H1 (cell line): Measurements from ENCODE around the gene PHLDA2. TPM values are rescaled to one million over a fixed set of nuclear protein-coding genes. Genes with fewer than 3 reads are reported as not detected.

Source experiments
- CTCF ChIA-PET: fragments of 300-600 bp; sonication (Branson Sonifier 250); formaldehyde crosslinking; loops from one replicate; lab custom pipeline; 2021; ENCODE audit not compliant: partially characterized antibody; lab: Charles Lee
- POLR2A ChIA-PET: fragments of 300-600 bp; sonication (Branson Sonifier 250); formaldehyde crosslinking; loops from one replicate; lab custom pipeline; 2021; ENCODE audit warnings: inconsistent platforms; ENCODE audit not compliant: partially characterized antibody; lab: Charles Lee
- DNase-seq, 2 experiments: peaks; one replicate each; pipeline versions ENCODE4 v3.0.0 to v3.0.0-alpha.2; 2010 to 2022; ENCODE audit warnings: low spot score in 2 of 2, low read depth in 1 of 2, mixed read lengths in 1 of 2
- FAIRE-seq: peaks from 2 replicates; lab custom pipeline; 2011; peaks lifted over from hg19 to GRCh38; lab: Jason Lieb, UNC
- H2AFZ ChIP-seq: 2 replicates; pipeline ENCODE4 v1.8.1; 2012; ENCODE audit warnings: low read length, inconsistent platforms
- H2AK5ac ChIP-seq: 2 replicates; pipeline ENCODE4 v1.6.1; 2013; ENCODE audit warnings: low read depth, low read length
- H2BK120ac ChIP-seq: replicated peaks from 2 replicates; pipeline ENCODE3; 2013; ENCODE audit warnings: low read depth, low read length, inconsistent platforms
- H2BK12ac ChIP-seq: 2 replicates; pipeline ENCODE4 v1.6.1; 2013; ENCODE audit warnings: low read depth, low read length
- H2BK15ac ChIP-seq: 2 replicates; pipeline ENCODE4 v1.6.1; 2013; ENCODE audit warnings: low read length
- H2BK20ac ChIP-seq: 2 replicates; pipeline ENCODE4 v1.6.1; 2013; ENCODE audit warnings: low read length
- H2BK5ac ChIP-seq: 2 replicates; pipeline ENCODE4 v1.6.1; 2013; ENCODE audit warnings: low read depth, low read length
- H3K14ac ChIP-seq: 2 replicates; pipeline ENCODE4 v1.6.1; 2013; ENCODE audit warnings: inconsistent platforms; ENCODE audit not compliant: insufficient read length
- H3K18ac ChIP-seq: 2 replicates; pipeline ENCODE4 v1.6.1; 2013; ENCODE audit warnings: low read length; ENCODE audit errors: extremely low read depth
- H3K23ac ChIP-seq: 2 replicates; pipeline ENCODE4 v1.6.1; 2013; ENCODE audit warnings: inconsistent platforms; ENCODE audit not compliant: insufficient read length
- H3K23me2 ChIP-seq: 2 replicates; pipeline ENCODE4 v1.6.1; 2013; ENCODE audit warnings: low read depth, low read length
- H3K27ac ChIP-seq: 2 replicates; pipeline ENCODE4 v1.6.1; 2011; ENCODE audit warnings: low read depth, low read length, inconsistent platforms
- H3K27me3 ChIP-seq, 4 experiments: replicated peaks in 1 of 4; 1 replicate in 1 of 4; 2 replicates in 3 of 4; pipeline versions ENCODE4 v1.6.1 to v1.8.1; 2011 to 2013; ENCODE audit warnings: low read length in 3 of 4, mild to moderate bottlenecking in 3 of 4, inconsistent platforms in 2 of 4, mixed read lengths in 2 of 4, moderate library complexity in 1 of 4; ENCODE audit not compliant: control insufficient read depth in 3 of 4, insufficient read depth in 3 of 4; ENCODE audit errors: extremely low read depth in 1 of 4
- H3K36me3 ChIP-seq, 4 experiments: 2 replicates each; pipeline versions ENCODE4 v1.6.1 to v1.8.1; 2011 to 2013; ENCODE audit warnings: mild to moderate bottlenecking in 4 of 4, low read length in 3 of 4, moderate library complexity in 2 of 4, control low read depth in 1 of 4, inconsistent platforms in 1 of 4; ENCODE audit not compliant: insufficient read depth in 4 of 4, control insufficient read depth in 2 of 4
- H3K4ac ChIP-seq: replicated peaks from 2 replicates; pipeline ENCODE3; 2013; ENCODE audit warnings: low read length, low read depth, mixed read lengths, inconsistent platforms; ENCODE audit not compliant: insufficient read length
- H3K4me1 ChIP-seq, 4 experiments: replicated peaks in 1 of 4; 1 replicate in 1 of 4; 2 replicates in 3 of 4; pipeline versions ENCODE4 v1.6.1 to v1.8.1; 2011 to 2013; ENCODE audit warnings: low read length in 3 of 4, inconsistent platforms in 2 of 4, mixed read lengths in 1 of 4; ENCODE audit not compliant: insufficient read depth in 4 of 4, control insufficient read depth in 3 of 4
- H3K4me2 ChIP-seq, 2 experiments: 2 replicates each; pipeline versions ENCODE4 v1.6.1 to v1.8.1; 2011 to 2013; ENCODE audit warnings: low read depth in 2 of 2, low read length in 2 of 2, control low read depth in 1 of 2, inconsistent platforms in 1 of 2, mild to moderate bottlenecking in 1 of 2; ENCODE audit not compliant: insufficient read depth in 1 of 2
- H3K4me3 ChIP-seq, 4 experiments: fragments of 200-600, 300-600 bp in 1 of 4; sonication (generic), shearing (Covaris generic), sonication (Bioruptor Twin) in 1 of 4; 2 replicates each; pipeline versions ENCODE4 v1.5.1 to v1.8.1; 2011 to 2016; ENCODE audit warnings: low read length in 4 of 4, low read depth in 3 of 4, control low read depth in 2 of 4, inconsistent platforms in 2 of 4, mild to moderate bottlenecking in 2 of 4, mixed read lengths in 1 of 4, moderate library complexity in 1 of 4; ENCODE audit not compliant: insufficient read depth in 2 of 4; ENCODE audit errors: extremely low read depth in 1 of 4
- H3K56ac ChIP-seq: replicated peaks from 2 replicates; pipeline ENCODE3; 2013; ENCODE audit warnings: low read depth, mild to moderate bottlenecking, mixed read lengths, low read length, inconsistent platforms; ENCODE audit not compliant: insufficient read length
- H3K79me1 ChIP-seq: 2 replicates; pipeline ENCODE4 v1.6.1; 2013; ENCODE audit warnings: low read depth, low read length, control low read depth
- H3K79me2 ChIP-seq, 2 experiments: 2 replicates each; pipeline versions ENCODE4 v1.6.1 to v1.8.1; 2012 to 2013; ENCODE audit warnings: low read length in 2 of 2, mild to moderate bottlenecking in 2 of 2, inconsistent platforms in 1 of 2; ENCODE audit not compliant: insufficient read depth in 2 of 2, control insufficient read depth in 1 of 2
- H3K9ac ChIP-seq, 4 experiments: replicated peaks in 1 of 4; 1 replicate in 1 of 4; 2 replicates in 3 of 4; pipeline versions ENCODE4 v1.6.1 to v1.8.1; 2011 to 2013; ENCODE audit warnings: low read depth in 3 of 4, low read length in 3 of 4, control low read depth in 2 of 4, mild to moderate bottlenecking in 2 of 4, moderate library complexity in 2 of 4, inconsistent platforms in 1 of 4; ENCODE audit errors: extremely low read depth in 1 of 4
- H3K9me3 ChIP-seq, 2 experiments: 2 replicates each; pipeline versions ENCODE4 v1.6.1 to v1.8.1; 2012 to 2013; ENCODE audit warnings: mild to moderate bottlenecking in 2 of 2, moderate library complexity in 2 of 2, control low read depth in 1 of 2, inconsistent platforms in 1 of 2, low read depth in 1 of 2, low read length in 1 of 2, mixed read lengths in 1 of 2; ENCODE audit not compliant: insufficient read depth in 2 of 2
- H4K20me1 ChIP-seq, 2 experiments: replicated peaks in 1 of 2; 2 replicates each; pipeline versions ENCODE3 to v1.8.1; 2011 to 2013; ENCODE audit warnings: inconsistent platforms in 2 of 2, low read length in 2 of 2, mild to moderate bottlenecking in 1 of 2; ENCODE audit not compliant: insufficient read depth in 2 of 2, control insufficient read depth in 1 of 2
- H4K5ac ChIP-seq: 2 replicates; pipeline ENCODE4 v1.6.1; 2013; ENCODE audit warnings: low read length, low read depth, mixed read lengths, inconsistent platforms; ENCODE audit not compliant: insufficient read length
- H4K8ac ChIP-seq: 2 replicates; pipeline ENCODE4 v1.8.0; 2013; ENCODE audit warnings: mild to moderate bottlenecking, moderate library complexity, low read length, inconsistent platforms; ENCODE audit not compliant: insufficient read depth; ENCODE audit errors: extremely low read depth
- H4K91ac ChIP-seq: replicated peaks from 2 replicates; pipeline ENCODE3; 2013; ENCODE audit warnings: low read length, mixed read lengths, inconsistent platforms; ENCODE audit not compliant: insufficient read length
- RAD21 ChIP-seq, 2 experiments: IDR thresholded peaks in 1 of 2; conservative IDR thresholded peaks in 1 of 2; 2 replicates each; pipeline ENCODE4 v1.6.1; 2011; ENCODE audit warnings: low read depth in 2 of 2, low read length in 2 of 2, improper control_type of control experiment in 1 of 2, inconsistent platforms in 1 of 2, mild to moderate bottlenecking in 1 of 2, moderate library complexity in 1 of 2
- SAP30 ChIP-seq: fragments of 300-600 bp; sonication (generic); IDR thresholded peaks from 2 replicates; pipeline ENCODE4 v1.7.1; 2012; ENCODE audit warnings: low read length, moderate library complexity, mild to moderate bottlenecking, inconsistent platforms; ENCODE audit not compliant: insufficient read depth, insufficient replicate concordance
- SIN3A ChIP-seq, 2 experiments: IDR thresholded peaks in 1 of 2; conservative IDR thresholded peaks in 1 of 2; 2 replicates each; pipeline ENCODE4 v1.6.1; 2011 to 2012; ENCODE audit warnings: low read length in 2 of 2, improper control_type of control experiment in 1 of 2, low read depth in 1 of 2, mild to moderate bottlenecking in 1 of 2
- WGBS, 2 experiments: shearing (Covaris generic) in 1 of 2; methylation state at CpG; one replicate each; pipeline versions ENCODE4 v1.1.6 to v1.1.7; 2013 to 2015; ENCODE audit warnings: low lambda C conversion rate in 2 of 2, mixed read lengths in 2 of 2, inconsistent platforms in 1 of 2, low coverage in 1 of 2, missing lambda C conversion rate in 1 of 2; ENCODE audit not compliant: insufficient replicate concordance in 2 of 2, insufficient coverage in 1 of 2, insufficient read length in 1 of 2; ENCODE audit errors: extremely low coverage in 1 of 2, missing lambda C conversion rate in 1 of 2; 5-methylcytosine and 5-hydroxymethylcytosine counted together
- polyA plus RNA-seq, 7 experiments: library from polyadenylated mRNA; depleted of rRNA in 3 of 7; stranded (reverse) in 5 of 7; unstranded in 2 of 7; fragments of >200 nt in 5 of 7; fragments of 200-250 nt in 2 of 7; gene quantifications; 1 replicate in 5 of 7; 2 replicates in 1 of 7; 4 replicates in 1 of 7; pipeline versions ENCODE4 v1.2.1 to v1.2.3, GENCODE V29; 2011 to 2013; ENCODE audit warnings: missing spikeins in 2 of 7, mixed read lengths in 2 of 7
- total RNA-seq: library from RNA; stranded (reverse); fragmentation: NEBNext Ultra II Directional; extraction: Animal tissue kit (Norgen Biotek cat#: 25700); gene quantifications from 2 replicates; pipeline ENCODE4 v1.2.1, GENCODE V29; 2021
- TF ChIP-seq, protein P1 (sequence below), 3 experiments: IDR thresholded peaks; 1 replicate in 2 of 3; 2 replicates in 1 of 3; pipeline versions ENCODE4 v1.5.1 to v1.6.1; 2011; ENCODE audit warnings: low read length in 3 of 3, mild to moderate bottlenecking in 3 of 3, inconsistent platforms in 2 of 3, low read depth in 1 of 3, moderate library complexity in 1 of 3; ENCODE audit not compliant: insufficient read depth in 1 of 3; ENCODE audit errors: control extremely low read depth in 1 of 3

PHLDA2 gene
- total and polyA plus RNA-seq, 2 of the 8 experiments (the other 6 are each of a cell fraction or from before 2014, with no cell fraction given) = 5.2 to 7.6 TPM

DNA sequence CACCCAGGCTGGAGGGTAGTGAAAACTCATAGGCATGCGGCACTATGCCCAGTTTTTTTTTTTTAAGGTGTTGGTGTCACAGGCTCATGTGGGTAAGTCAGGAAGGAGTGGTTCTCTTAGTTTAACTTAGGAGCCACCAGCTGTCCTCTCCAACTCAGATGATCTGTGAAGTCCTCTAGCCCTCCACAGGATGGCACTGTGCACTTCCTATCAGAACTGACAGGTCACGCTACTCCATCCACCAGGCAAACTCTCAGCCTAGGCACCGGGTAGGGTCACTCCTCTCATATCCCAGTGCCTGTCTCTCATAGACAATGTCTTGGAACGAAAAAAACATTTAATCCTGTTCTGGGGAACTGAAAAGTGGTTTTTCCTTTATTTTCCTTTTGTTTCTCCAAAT, 46.4 kb upstream of the PHLDA2 start:
- H4K8ac ChIP-seq = no peak overlapping the region
- FAIRE-seq (no peak), DNase-seq (no peak)
- H2AFZ ChIP-seq = no peak overlapping the region
- no peak overlapping the region for H2AK5ac ChIP-seq
- H3K4me1 ChIP-seq = no peaks in the 10 kb centered on the region
- no peak overlapping the region for H3K4ac ChIP-seq
- POLR2A ChIA-PET = interaction anchor here (0.7 to 1.5 kb wide), 6 partner anchors 12 to 438 kb away, joined by 3 read pairs; partner anchors contain the start of gene NAP1L4
- no peak overlapping the region for H3K27ac ChIP-seq
- H2BK20ac ChIP-seq = no peak overlapping the region
- no peak overlapping the region for H3K4me2 ChIP-seq
- no peak overlapping the region for H2BK15ac ChIP-seq
- no peak overlapping the region for H3K23ac ChIP-seq
- TF ChIP-seq SAP30 = no peak
- TF ChIP-seq RAD21 (IDR thresholded peaks at IDR 0.05 in 1 of 2, conservative IDR thresholded peaks at IDR 0.05 in 1 of 2; ENCODE audit: low read depth in 2 of 2, low read length in 2 of 2) = peak; percentile 50 to 58
- TF ChIP-seq, protein P1, sequence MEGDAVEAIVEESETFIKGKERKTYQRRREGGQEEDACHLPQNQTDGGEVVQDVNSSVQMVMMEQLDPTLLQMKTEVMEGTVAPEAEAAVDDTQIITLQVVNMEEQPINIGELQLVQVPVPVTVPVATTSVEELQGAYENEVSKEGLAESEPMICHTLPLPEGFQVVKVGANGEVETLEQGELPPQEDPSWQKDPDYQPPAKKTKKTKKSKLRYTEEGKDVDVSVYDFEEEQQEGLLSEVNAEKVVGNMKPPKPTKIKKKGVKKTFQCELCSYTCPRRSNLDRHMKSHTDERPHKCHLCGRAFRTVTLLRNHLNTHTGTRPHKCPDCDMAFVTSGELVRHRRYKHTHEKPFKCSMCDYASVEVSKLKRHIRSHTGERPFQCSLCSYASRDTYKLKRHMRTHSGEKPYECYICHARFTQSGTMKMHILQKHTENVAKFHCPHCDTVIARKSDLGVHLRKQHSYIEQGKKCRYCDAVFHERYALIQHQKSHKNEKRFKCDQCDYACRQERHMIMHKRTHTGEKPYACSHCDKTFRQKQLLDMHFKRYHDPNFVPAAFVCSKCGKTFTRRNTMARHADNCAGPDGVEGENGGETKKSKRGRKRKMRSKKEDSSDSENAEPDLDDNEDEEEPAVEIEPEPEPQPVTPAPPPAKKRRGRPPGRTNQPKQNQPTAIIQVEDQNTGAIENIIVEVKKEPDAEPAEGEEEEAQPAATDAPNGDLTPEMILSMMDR (IDR thresholded peaks at IDR 0.05; ENCODE audit: control extremely low read depth in 1 of 3, insufficient read depth in 1 of 3, low read depth in 1 of 3, low read length in 3 of 3) = peak; percentile 46 to 60 (median 51)
- peak in 1 of 2 experiments; percentile 75; a peak in 2 of 4 replicates for TF ChIP-seq SIN3A (conservative IDR thresholded peaks at IDR 0.05 in 1 of 2, IDR thresholded peaks at IDR 0.05 in 1 of 2; ENCODE audit: low read depth in 1 of 2, low read length in 2 of 2)
- CTCF ChIA-PET = interaction anchor here (0.7 to 2.9 kb wide), 27 partner anchors 8 to 160 kb away, joined by 3 to 18 read pairs (median 4); partner anchors contain the start of genes NAP1L4 and PHLDA2
- no peak overlapping the region for H3K4me3 ChIP-seq
- no peak overlapping the region for H3K18ac ChIP-seq
- no peak overlapping the region for H3K56ac ChIP-seq
- H3K79me1 ChIP-seq = peaks cover 6% of the 10 kb centered on the region
- H3K23me2 ChIP-seq = no peaks in the 10 kb centered on the region
- H3K9me3 ChIP-seq = no peaks in the 10 kb centered on the region
- WGBS, 2 experiments = 91% methylated on average over 4 of the region's 4 CpGs; no CpG with 5 or more reads in 1 of the 2 experiments
- no peak overlapping the region for H2BK120ac ChIP-seq
- no peak overlapping the region for H2BK5ac ChIP-seq
- no peak overlapping the region for H4K5ac ChIP-seq
- no peak overlapping the region for H3K9ac ChIP-seq
- H3K36me3 ChIP-seq = peaks cover 46 to 87% (median 68%) of the 10 kb centered on the region in 4 experiments
- H2BK12ac ChIP-seq = no peak overlapping the region
- H3K79me2 ChIP-seq = peaks cover 4 to 72% of the 10 kb centered on the region in 2 experiments
- no peak overlapping the region for H4K91ac ChIP-seq
- H4K20me1 ChIP-seq = peaks cover 6 to 26% of the 10 kb centered on the region in 2 experiments
- H3K27me3 ChIP-seq = no peaks in the 10 kb centered on the region
- H3K14ac ChIP-seq = no peak overlapping the region
